ENCODE measurements around the gene NAT16. TPM values are rescaled to one million over a fixed set of nuclear protein-coding genes. Genes with fewer than 3 reads are reported as not detected.

Gene NAT16
- total and polyA plus RNA-seq, 10 of the 15 experiments (the other 5 are each of a cell fraction or from before 2014, with no cell fraction given): not detected

GRCh38 chr7:101138213-101138870 is 41.8 kb downstream of the NAT16 start (continued):
- TF ChIP-seq IRF3 (IDR thresholded peaks at IDR 0.05) (no peak), NR2C1 (IDR thresholded peaks at IDR 0.05) (no peak), TBL1XR1 (IDR thresholded peaks at IDR 0.05; ENCODE audit: low read depth, low read length) (no peak), ZNF24 (IDR thresholded peaks at IDR 0.05) (no peak), NR2F1 (conservative IDR thresholded peaks at IDR 0.05) (peak; percentile 47; the same call in 1 of the 2 replicates), CREB1 (IDR thresholded peaks at IDR 0.05; ENCODE audit: low read depth) (peak; percentile 88), SKIL (IDR thresholded peaks at IDR 0.05; ENCODE audit: low read depth, poor library complexity, severe bottlenecking) (peak; percentile 29), E4F1 (IDR thresholded peaks at IDR 0.05; ENCODE audit: borderline replicate concordance, partially characterized antibody) (no peak), MYC (IDR thresholded peaks at IDR 0.05; ENCODE audit: insufficient read depth, insufficient read length, insufficient replicate concordance, low read length, severe bottlenecking) (no peak), CREM (IDR thresholded peaks at IDR 0.05; ENCODE audit: low read depth) (peak; percentile 89), PBX3 (IDR thresholded peaks at IDR 0.05; ENCODE audit: insufficient replicate concordance, low read depth, low read length) (peak; percentile 36), RBBP5 (conservative IDR thresholded peaks at IDR 0.05) (no peak), ETV6 (conservative IDR thresholded peaks at IDR 0.05 in 1 of 2, IDR thresholded peaks at IDR 0.05 in 1 of 2; ENCODE audit: borderline replicate concordance in 1 of 2, low read depth in 1 of 2) (peak in 1 of 2 experiments; percentile 66; a peak in 2 of 4 replicates), SMARCA5 (IDR thresholded peaks at IDR 0.05) (no peak), IKZF2 (IDR thresholded peaks at IDR 0.05) (peak; percentile 21 to 46; a peak in 2 of 4 replicates)
- TF ChIP-seq, protein P1, sequence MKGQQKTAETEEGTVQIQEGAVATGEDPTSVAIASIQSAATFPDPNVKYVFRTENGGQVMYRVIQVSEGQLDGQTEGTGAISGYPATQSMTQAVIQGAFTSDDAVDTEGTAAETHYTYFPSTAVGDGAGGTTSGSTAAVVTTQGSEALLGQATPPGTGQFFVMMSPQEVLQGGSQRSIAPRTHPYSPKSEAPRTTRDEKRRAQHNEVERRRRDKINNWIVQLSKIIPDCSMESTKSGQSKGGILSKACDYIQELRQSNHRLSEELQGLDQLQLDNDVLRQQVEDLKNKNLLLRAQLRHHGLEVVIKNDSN (IDR thresholded peaks at IDR 0.05; ENCODE audit: borderline replicate concordance, extremely low read length, insufficient read depth, low read depth, low read length): peak; percentile 75
- TF ChIP-seq, protein P2, sequence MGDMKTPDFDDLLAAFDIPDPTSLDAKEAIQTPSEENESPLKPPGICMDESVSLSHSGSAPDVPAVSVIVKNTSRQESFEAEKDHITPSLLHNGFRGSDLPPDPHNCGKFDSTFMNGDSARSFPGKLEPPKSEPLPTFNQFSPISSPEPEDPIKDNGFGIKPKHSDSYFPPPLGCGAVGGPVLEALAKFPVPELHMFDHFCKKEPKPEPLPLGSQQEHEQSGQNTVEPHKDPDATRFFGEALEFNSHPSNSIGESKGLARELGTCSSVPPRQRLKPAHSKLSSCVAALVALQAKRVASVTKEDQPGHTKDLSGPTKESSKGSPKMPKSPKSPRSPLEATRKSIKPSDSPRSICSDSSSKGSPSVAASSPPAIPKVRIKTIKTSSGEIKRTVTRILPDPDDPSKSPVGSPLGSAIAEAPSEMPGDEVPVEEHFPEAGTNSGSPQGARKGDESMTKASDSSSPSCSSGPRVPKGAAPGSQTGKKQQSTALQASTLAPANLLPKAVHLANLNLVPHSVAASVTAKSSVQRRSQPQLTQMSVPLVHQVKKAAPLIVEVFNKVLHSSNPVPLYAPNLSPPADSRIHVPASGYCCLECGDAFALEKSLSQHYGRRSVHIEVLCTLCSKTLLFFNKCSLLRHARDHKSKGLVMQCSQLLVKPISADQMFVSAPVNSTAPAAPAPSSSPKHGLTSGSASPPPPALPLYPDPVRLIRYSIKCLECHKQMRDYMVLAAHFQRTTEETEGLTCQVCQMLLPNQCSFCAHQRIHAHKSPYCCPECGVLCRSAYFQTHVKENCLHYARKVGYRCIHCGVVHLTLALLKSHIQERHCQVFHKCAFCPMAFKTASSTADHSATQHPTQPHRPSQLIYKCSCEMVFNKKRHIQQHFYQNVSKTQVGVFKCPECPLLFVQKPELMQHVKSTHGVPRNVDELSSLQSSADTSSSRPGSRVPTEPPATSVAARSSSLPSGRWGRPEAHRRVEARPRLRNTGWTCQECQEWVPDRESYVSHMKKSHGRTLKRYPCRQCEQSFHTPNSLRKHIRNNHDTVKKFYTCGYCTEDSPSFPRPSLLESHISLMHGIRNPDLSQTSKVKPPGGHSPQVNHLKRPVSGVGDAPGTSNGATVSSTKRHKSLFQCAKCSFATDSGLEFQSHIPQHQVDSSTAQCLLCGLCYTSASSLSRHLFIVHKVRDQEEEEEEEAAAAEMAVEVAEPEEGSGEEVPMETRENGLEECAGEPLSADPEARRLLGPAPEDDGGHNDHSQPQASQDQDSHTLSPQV (IDR thresholded peaks at IDR 0.05): no peak

Measured in GM12878 (cell line).